Mesendoderm (in vitro differentiated cells): ENCODE data around the gene TBXAS1.
A peak's percentile ranks its signal among the peaks of the same experiment; 100 is the strongest.

Experiments
- DNase-seq: peaks from one replicate; pipeline ENCODE4 v3.0.0; 2013
- H2AK5ac ChIP-seq: 2 replicates; pipeline ENCODE4 v1.6.1; 2013; ENCODE audit warnings: low read length, inconsistent platforms
- H2BK120ac ChIP-seq: 2 replicates; pipeline ENCODE4 v1.6.1; 2013; ENCODE audit warnings: low read depth, mild to moderate bottlenecking, low read length, moderate library complexity, mixed read lengths
- H2BK15ac ChIP-seq: replicated peaks from 2 replicates; pipeline ENCODE4 v1.6.1; 2013; ENCODE audit warnings: low read depth, mild to moderate bottlenecking, moderate library complexity
- H2BK5ac ChIP-seq: 2 replicates; pipeline ENCODE4 v1.6.1; 2013; ENCODE audit warnings: low read length, inconsistent platforms
- H3K18ac ChIP-seq: 2 replicates; pipeline ENCODE4 v1.6.1; 2013; ENCODE audit warnings: mild to moderate bottlenecking, low read length, mixed read lengths
- H3K23ac ChIP-seq: one replicate; pipeline ENCODE4 v1.6.1; 2013; ENCODE audit warnings: low read length
- H3K27ac ChIP-seq: 2 replicates; pipeline ENCODE4 v1.5.1; 2013; ENCODE audit warnings: low read depth, mild to moderate bottlenecking, inconsistent platforms, low read length, moderate library complexity
- H3K27me3 ChIP-seq: 2 replicates; pipeline ENCODE4 v1.6.1; 2013; ENCODE audit warnings: low read length, control low read depth, mild to moderate bottlenecking, inconsistent platforms; ENCODE audit not compliant: insufficient read depth, poor library complexity
- H3K36me3 ChIP-seq: 2 replicates; pipeline ENCODE4 v1.6.1; 2013; ENCODE audit warnings: low read length, inconsistent platforms; ENCODE audit not compliant: control insufficient read depth, insufficient read depth
- H3K4ac ChIP-seq: one replicate; pipeline ENCODE4 v1.6.1; 2013; ENCODE audit warnings: low read depth, mild to moderate bottlenecking, low read length, moderate library complexity
- H3K4me1 ChIP-seq: 2 replicates; pipeline ENCODE4 v1.6.1; 2013; ENCODE audit warnings: low read depth, low read length, inconsistent platforms; ENCODE audit not compliant: control insufficient read depth
- H3K4me2 ChIP-seq: 2 replicates; pipeline ENCODE4 v1.6.1; 2013; ENCODE audit warnings: low read length
- H3K4me3 ChIP-seq: 2 replicates; pipeline ENCODE4 v1.5.1; 2013; ENCODE audit warnings: mild to moderate bottlenecking, low read length
- H3K56ac ChIP-seq: one replicate; pipeline ENCODE4 v1.6.1; 2013; ENCODE audit warnings: low read length
- H3K79me1 ChIP-seq: 2 replicates; pipeline ENCODE4 v1.6.1; 2013; ENCODE audit warnings: low read length, inconsistent platforms
- H3K79me2 ChIP-seq: 2 replicates; pipeline ENCODE4 v1.6.1; 2013; ENCODE audit warnings: mild to moderate bottlenecking, low read length; ENCODE audit not compliant: control insufficient read depth, insufficient read depth
- H3K9ac ChIP-seq: 2 replicates; pipeline ENCODE4 v1.6.1; 2013; ENCODE audit warnings: low read length, inconsistent platforms
- H4K5ac ChIP-seq: one replicate; pipeline ENCODE4 v1.6.1; 2013; ENCODE audit warnings: low read length
- H4K8ac ChIP-seq: one replicate; pipeline ENCODE4 v1.6.1; 2013; ENCODE audit warnings: low read depth, mild to moderate bottlenecking, control low read depth, low read length, moderate library complexity
- WGBS: extraction: QIAGEN DNeasy Blood & Tissue Kit; methylation state at CpG from one replicate; pipeline ENCODE4 v1.1.7; 2013; ENCODE audit warnings: low lambda C conversion rate, missing lambda C conversion rate; ENCODE audit not compliant: insufficient coverage; ENCODE audit errors: extremely low coverage; 5-methylcytosine and 5-hydroxymethylcytosine counted together

Gene TBXAS1

DNA sequence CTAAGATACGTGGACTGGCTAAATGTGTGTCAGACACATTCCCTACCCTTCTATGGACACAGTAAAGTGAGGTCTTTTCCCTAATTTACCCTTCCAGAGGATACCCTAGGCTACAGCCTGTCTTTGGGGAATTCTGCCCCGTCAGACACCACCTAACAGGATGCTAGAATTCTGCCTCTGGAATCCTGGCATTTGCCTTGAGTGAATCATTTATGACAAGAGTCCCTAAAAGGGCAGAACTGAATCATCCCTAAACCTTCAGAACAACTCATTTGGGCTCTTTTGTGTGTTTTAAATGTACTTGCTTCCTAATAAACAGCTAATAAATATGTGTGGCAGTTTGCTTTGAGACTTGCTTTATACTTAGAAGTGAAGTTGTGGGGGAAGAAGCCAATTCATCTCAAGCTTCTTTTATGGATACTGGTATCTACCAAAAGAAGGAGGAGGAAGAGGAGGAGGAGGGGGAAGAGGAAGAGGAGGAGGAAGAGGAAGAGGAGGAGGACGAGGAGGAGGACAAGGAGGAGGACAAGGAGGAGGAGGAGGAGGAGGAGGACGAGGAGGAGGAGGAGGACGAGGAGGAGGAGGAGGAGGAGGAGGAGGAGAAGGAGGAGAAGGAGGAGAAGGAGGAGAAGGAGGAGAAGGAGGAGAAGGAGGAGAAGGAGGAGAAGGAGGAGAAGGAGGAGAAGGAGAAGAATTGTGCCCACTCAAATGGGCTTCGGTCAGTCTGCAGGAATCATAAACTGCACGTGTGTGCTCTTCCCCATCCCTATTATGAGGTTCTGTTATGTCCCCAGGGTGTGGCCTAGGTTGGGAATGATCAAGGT is 206.5 kb downstream of the TBXAS1 start:
- Histone ChIP-seq H2BK15ac (no peak overlapping the region), H3K79me1 (no peaks in the 10 kb centered on the region), H3K4me2 (no peak overlapping the region), H3K4me1 (no peaks in the 10 kb centered on the region), H3K23ac (no peak overlapping the region), H3K27me3 (no peaks in the 10 kb centered on the region), H3K4me3 (no peak overlapping the region), H3K56ac (no peak overlapping the region), H2BK5ac (no peak overlapping the region), H3K4ac (no peak overlapping the region), H3K36me3 (no peaks in the 10 kb centered on the region), H4K5ac (no peak overlapping the region), H3K9ac (no peak overlapping the region), H2BK120ac (no peak overlapping the region), H3K27ac (no peak overlapping the region), H2AK5ac (no peak overlapping the region), H4K8ac (no peak overlapping the region), H3K18ac (no peak overlapping the region), H3K79me2 (no peaks in the 10 kb centered on the region)
- no CpG with 5 or more reads among the region's 7 CpGs for WGBS
- DNase-seq: peak; percentile 10

DNA sequence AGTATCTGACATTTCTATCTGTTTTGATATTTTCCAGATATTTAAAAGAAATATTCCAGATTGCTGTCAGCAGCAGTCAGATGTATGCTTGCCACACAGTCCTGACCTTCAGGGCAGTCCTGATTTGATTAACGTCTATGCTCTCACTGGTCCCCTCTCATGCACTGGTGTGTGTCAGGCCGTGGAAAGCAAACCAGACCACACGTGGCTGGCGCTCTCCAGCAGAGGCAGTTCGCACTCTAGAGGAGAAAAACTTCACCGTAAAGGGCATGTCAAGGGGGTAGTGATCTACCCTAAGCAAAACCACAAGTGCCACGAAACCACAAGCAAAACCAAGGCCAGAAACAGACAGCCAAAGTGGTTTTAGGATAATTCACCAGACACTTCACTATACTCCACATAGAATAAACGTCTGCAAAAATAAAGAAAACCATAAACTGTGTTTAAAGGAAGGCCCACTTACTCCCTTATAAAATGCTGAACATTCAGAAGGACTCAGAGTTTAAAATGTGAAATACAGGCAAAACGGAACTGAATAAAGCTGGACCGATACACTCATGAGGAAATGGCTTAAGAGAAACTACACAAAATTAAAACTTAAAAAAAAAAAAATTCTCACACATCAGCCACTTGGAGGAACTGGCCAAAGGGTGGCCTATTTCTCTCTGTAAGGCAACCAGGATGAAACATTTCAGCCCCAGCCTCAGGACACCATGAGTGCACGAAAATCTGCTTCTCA is 207.3 kb downstream of the TBXAS1 start:
- Histone ChIP-seq H3K4ac (no peak overlapping the region), H3K36me3 (no peaks in the 10 kb centered on the region), H2AK5ac (no peak overlapping the region), H3K56ac (no peak overlapping the region), H3K23ac (no peak overlapping the region), H3K27ac (no peak overlapping the region), H3K9ac (no peak overlapping the region), H3K79me1 (no peaks in the 10 kb centered on the region), H2BK5ac (no peak overlapping the region), H3K4me1 (no peaks in the 10 kb centered on the region), H3K4me3 (no peak overlapping the region), H3K18ac (no peak overlapping the region), H2BK120ac (no peak overlapping the region), H3K79me2 (no peaks in the 10 kb centered on the region), H4K8ac (no peak overlapping the region), H2BK15ac (no peak overlapping the region), H3K27me3 (no peaks in the 10 kb centered on the region), H3K4me2 (no peak overlapping the region), H4K5ac (no peak overlapping the region)
- no peak for DNase-seq
- WGBS: no CpG with 5 or more reads among the region's 11 CpGs

DNA sequence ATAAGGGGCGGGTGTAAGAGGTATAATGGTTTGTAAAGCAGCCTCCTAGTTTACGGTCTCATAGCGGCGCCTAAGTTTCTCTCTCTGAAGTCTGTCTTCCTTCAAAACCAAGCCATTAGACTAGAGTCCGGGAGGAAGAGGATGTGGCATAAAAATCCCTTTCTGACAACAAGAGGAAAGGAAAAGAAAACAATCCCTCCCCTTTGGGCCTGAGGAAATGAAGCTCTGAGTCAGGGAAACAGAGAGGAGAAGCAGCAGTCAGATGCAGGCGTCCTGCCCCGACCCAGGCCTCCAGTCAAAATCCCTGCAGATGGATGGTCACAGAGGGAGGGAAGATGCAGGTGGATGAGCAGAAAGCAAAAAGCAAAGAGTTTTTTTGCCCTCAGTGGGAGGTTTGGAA is 210.0 kb downstream of the TBXAS1 start:
- no peak overlapping the region for H4K8ac ChIP-seq
- no peak overlapping the region for H3K4me2 ChIP-seq
- no peak overlapping the region for H3K56ac ChIP-seq
- no peak overlapping the region for H2BK5ac ChIP-seq
- no peaks in the 10 kb centered on the region for H3K36me3 ChIP-seq
- H2AK5ac ChIP-seq: no peak overlapping the region
- no peak for DNase-seq
- no peak overlapping the region for H2BK15ac ChIP-seq
- H3K4me3 ChIP-seq: no peak overlapping the region
- no peak overlapping the region for H3K23ac ChIP-seq
- H4K5ac ChIP-seq: no peak overlapping the region
- H3K18ac ChIP-seq: no peak overlapping the region
- no peak overlapping the region for H2BK120ac ChIP-seq
- no peak overlapping the region for H3K27ac ChIP-seq
- WGBS: no CpG with 5 or more reads among the region's 7 CpGs
- no peak overlapping the region for H3K4ac ChIP-seq
- no peaks in the 10 kb centered on the region for H3K4me1 ChIP-seq
- no peaks in the 10 kb centered on the region for H3K27me3 ChIP-seq
- no peaks in the 10 kb centered on the region for H3K79me1 ChIP-seq
- H3K79me2 ChIP-seq: no peaks in the 10 kb centered on the region
- H3K9ac ChIP-seq: no peak overlapping the region

DNA sequence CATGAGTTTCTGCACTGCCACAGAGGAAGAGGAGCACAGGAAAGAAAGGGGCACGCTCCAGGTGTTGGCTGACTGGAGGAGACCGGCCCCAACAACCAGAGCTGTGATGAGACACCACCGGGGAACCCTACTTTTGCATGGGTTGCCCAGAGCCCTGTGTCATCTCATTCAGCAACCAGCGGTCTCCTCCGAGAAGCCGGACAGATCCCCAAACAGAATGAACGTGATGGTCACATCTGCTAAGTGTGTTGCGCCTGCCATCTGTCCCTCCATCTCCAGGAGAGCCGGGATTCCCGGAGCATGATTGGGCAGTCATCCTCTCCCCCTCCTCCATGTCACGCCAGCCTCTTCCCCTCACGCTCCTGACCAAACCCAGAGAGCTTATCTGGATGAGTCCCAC is 210.8 kb downstream of the TBXAS1 start:
- no CpG with 5 or more reads among the region's 12 CpGs for WGBS
- Histone ChIP-seq H3K4me3 (no peak overlapping the region), H3K9ac (no peak overlapping the region), H2BK15ac (no peak overlapping the region), H4K5ac (no peak overlapping the region), H2BK120ac (no peak overlapping the region), H3K4me1 (no peaks in the 10 kb centered on the region), H2BK5ac (no peak overlapping the region), H3K4ac (no peak overlapping the region), H2AK5ac (no peak overlapping the region), H3K27ac (no peak overlapping the region), H3K36me3 (no peaks in the 10 kb centered on the region), H3K23ac (no peak overlapping the region), H3K56ac (no peak overlapping the region), H3K79me1 (no peaks in the 10 kb centered on the region), H3K79me2 (no peaks in the 10 kb centered on the region), H3K4me2 (no peak overlapping the region), H4K8ac (no peak overlapping the region), H3K18ac (no peak overlapping the region), H3K27me3 (no peaks in the 10 kb centered on the region)
- no peak for DNase-seq

DNA sequence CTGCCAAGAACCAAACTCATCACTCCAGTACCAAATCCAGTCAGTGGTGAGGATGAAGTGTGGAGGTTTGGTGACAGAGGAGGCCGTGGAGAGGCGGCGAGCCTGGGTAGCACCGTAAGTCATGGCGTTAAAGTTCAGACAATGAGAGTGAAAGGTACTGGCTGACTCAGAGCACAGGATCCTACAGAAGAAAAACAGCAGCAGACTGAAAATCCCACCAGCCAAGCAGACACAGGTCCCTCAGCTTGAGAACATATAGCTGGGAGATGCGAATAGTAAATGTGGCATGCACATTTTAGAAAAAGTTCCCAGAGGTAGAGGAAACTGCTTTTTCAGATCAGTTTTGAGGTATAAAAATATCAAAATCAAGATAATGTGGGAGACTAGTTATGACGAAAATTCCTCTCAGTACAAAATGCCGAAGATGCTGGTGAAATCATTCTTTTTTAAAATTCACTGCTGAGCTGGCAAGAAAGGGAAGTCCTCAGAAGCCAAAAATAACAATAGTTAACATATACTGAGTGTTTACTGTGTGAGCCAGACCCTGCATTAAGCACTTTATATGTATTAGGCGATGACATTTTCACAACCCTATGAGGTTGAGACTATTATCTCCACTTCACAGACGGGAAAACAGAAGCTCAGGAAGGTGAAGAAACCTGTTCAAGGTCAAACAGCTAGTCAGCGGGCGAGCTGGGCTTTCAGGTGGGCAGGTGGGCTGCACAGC is 212.8 kb downstream of the TBXAS1 start:
- Histone ChIP-seq H3K23ac (no peak overlapping the region), H2BK120ac (no peak overlapping the region), H2BK15ac (no peak overlapping the region), H3K4me3 (no peak overlapping the region), H3K79me2 (no peaks in the 10 kb centered on the region), H4K8ac (no peak overlapping the region), H3K4me1 (no peaks in the 10 kb centered on the region), H3K4ac (no peak overlapping the region), H3K4me2 (no peak overlapping the region), H3K56ac (no peak overlapping the region), H4K5ac (no peak overlapping the region), H3K18ac (no peak overlapping the region), H3K36me3 (no peaks in the 10 kb centered on the region), H2AK5ac (no peak overlapping the region), H2BK5ac (no peak overlapping the region), H3K27me3 (no peaks in the 10 kb centered on the region), H3K27ac (no peak overlapping the region), H3K79me1 (no peaks in the 10 kb centered on the region), H3K9ac (no peak overlapping the region)
- WGBS: no CpG with 5 or more reads among the region's 12 CpGs
- no peak for DNase-seq
